ENCODE results near the gene TMEM225B.

TMEM225B gene

GRCh38 chr7:99588868-99589267, 9.2 kb upstream of the TMEM225B start:
- DNase-seq (ENCODE audit: low read depth in 1 of 2, low spot score in 1 of 2), result no peak
- in situ Hi-C loops (cut with HindIII; ENCODE audit: low pct_unique_long_range_greater_than_20kb, low sequenced_read_pairs), result no loop called here
- no peak for TF ChIP-seq JUND (IDR thresholded peaks at IDR 0.05; ENCODE audit: low read depth)

- no peak for DNase-seq (ENCODE audit: low read depth in 1 of 2, low spot score in 1 of 2)
- in situ Hi-C loops (cut with HindIII; ENCODE audit: low pct_unique_long_range_greater_than_20kb, low sequenced_read_pairs), result no loop called here
- no peak for TF ChIP-seq JUND (IDR thresholded peaks at IDR 0.05; ENCODE audit: low read depth)
Measured at GRCh38 chr7:99594948-99595745, 2.9 kb upstream of the TMEM225B start.

GRCh38 chr7:99596408-99596955, 1.6 kb upstream of the TMEM225B start:
- no peak for TF ChIP-seq JUND (IDR thresholded peaks at IDR 0.05; ENCODE audit: low read depth)
- in situ Hi-C loops (cut with HindIII; ENCODE audit: low pct_unique_long_range_greater_than_20kb, low sequenced_read_pairs), result no loop called here
- no peak for DNase-seq (ENCODE audit: low read depth in 1 of 2, low spot score in 1 of 2)

DNA sequence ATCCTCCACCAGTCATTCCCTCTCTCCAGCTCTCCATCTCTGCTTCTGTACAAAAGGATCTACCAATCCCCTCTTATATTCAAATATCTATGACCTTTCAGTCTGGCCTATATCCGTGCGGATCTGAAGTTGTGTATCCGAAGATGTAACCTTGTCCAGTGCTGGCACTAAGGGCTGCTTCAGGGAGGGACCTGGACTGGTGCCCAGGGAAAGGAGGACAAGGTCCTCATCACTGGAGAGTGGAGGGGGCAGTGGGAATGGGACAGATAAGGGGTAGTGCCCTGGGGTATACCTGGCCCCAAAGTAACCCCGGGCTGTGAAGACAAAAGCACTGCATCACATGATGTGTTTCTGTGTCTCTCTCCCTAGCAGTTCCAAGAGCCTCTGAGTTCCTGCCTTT, 1.8 kb downstream of the TMEM225B start:
- TF ChIP-seq JUND (IDR thresholded peaks at IDR 0.05; ENCODE audit: low read depth), result no peak
- no peak for DNase-seq (ENCODE audit: low read depth in 1 of 2, low spot score in 1 of 2)
- in situ Hi-C loops (cut with HindIII; ENCODE audit: low pct_unique_long_range_greater_than_20kb, low sequenced_read_pairs), result no loop called here

- no peak for DNase-seq (ENCODE audit: low read depth in 1 of 2, low spot score in 1 of 2)
- in situ Hi-C loops (cut with HindIII; ENCODE audit: low pct_unique_long_range_greater_than_20kb, low sequenced_read_pairs), result no loop called here
- no peak for TF ChIP-seq JUND (IDR thresholded peaks at IDR 0.05; ENCODE audit: low read depth)
Measured at GRCh38 chr7:99601656-99602310, 3.7 kb downstream of the TMEM225B start.

DNA sequence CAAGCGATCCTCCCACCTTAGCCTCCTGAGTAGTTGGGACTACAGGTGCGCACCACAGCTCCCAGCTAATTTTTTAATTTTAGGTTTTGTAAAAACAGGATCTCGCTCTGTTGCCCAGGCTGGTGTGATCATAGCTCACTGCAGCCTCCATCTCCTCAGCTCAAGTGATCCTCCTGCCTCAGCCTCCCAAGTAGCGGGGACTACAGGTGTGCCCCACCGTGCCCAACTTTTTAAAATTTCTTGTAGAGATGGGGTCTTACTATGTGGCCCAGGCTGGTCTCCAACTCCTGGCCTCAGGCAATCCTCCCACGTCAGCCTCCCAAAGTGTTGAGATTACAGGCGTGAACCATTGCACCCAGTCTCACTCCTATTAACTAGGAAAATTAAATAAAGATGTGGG, 7.5 kb downstream of the TMEM225B start:
- no peak for TF ChIP-seq JUND (IDR thresholded peaks at IDR 0.05; ENCODE audit: low read depth)
- DNase-seq (ENCODE audit: low read depth in 1 of 2, low spot score in 1 of 2), result no peak
- in situ Hi-C loops (cut with HindIII; ENCODE audit: low pct_unique_long_range_greater_than_20kb, low sequenced_read_pairs), result no loop called here

GRCh38 chr7:99606531-99606930, 8.5 kb downstream of the TMEM225B start:
- in situ Hi-C loops (cut with HindIII; ENCODE audit: low pct_unique_long_range_greater_than_20kb, low sequenced_read_pairs), result no loop called here
- no peak for TF ChIP-seq JUND (IDR thresholded peaks at IDR 0.05; ENCODE audit: low read depth)
- DNase-seq (ENCODE audit: low read depth in 1 of 2, low spot score in 1 of 2), result no peak

GRCh38 chr7:99607548-99607947, 9.5 kb downstream of the TMEM225B start:
- no peak for DNase-seq (ENCODE audit: low read depth in 1 of 2, low spot score in 1 of 2)
- TF ChIP-seq JUND (IDR thresholded peaks at IDR 0.05; ENCODE audit: low read depth), result no peak
- in situ Hi-C loops (cut with HindIII; ENCODE audit: low pct_unique_long_range_greater_than_20kb, low sequenced_read_pairs), result no loop called here

GRCh38 chr7:99614495-99614894, 16.4 kb downstream of the TMEM225B start:
- DNase-seq (ENCODE audit: low read depth in 1 of 2, low spot score in 1 of 2), result no peak
- in situ Hi-C loops (cut with HindIII; ENCODE audit: low pct_unique_long_range_greater_than_20kb, low sequenced_read_pairs), result no loop called here
- TF ChIP-seq JUND (IDR thresholded peaks at IDR 0.05; ENCODE audit: low read depth), result no peak

GRCh38 chr7:99615989-99616358, 17.9 kb downstream of the TMEM225B start:
- TF ChIP-seq JUND (IDR thresholded peaks at IDR 0.05; ENCODE audit: low read depth), result no peak
- in situ Hi-C loops (cut with HindIII; ENCODE audit: low pct_unique_long_range_greater_than_20kb, low sequenced_read_pairs), result no loop called here
- no peak for DNase-seq (ENCODE audit: low read depth in 1 of 2, low spot score in 1 of 2)

GRCh38 chr7:99616359-99617191, 18.5 kb downstream of the TMEM225B start, which contains the start of gene ZSCAN25:
Gene ZSCAN25 (plus strand): TSS chr7:99616946. CDS start chr7:99619607, 2,661 bp downstream.
- TF ChIP-seq JUND (IDR thresholded peaks at IDR 0.05; ENCODE audit: low read depth), result no peak
- DNase-seq (ENCODE audit: low read depth in 1 of 2, low spot score in 1 of 2), result peak; percentile 72 to 92
- in situ Hi-C loops (cut with HindIII; ENCODE audit: low pct_unique_long_range_greater_than_20kb, low sequenced_read_pairs), result no loop called here

- in situ Hi-C loops (cut with HindIII; ENCODE audit: low pct_unique_long_range_greater_than_20kb, low sequenced_read_pairs), result no loop called here
Measured at GRCh38 chr7:99617192-99617781, 19.2 kb downstream of the TMEM225B start.

More at GRCh38 chr7:99617192-99617781, 19.2 kb downstream of the TMEM225B start:
- no peak for TF ChIP-seq JUND (IDR thresholded peaks at IDR 0.05; ENCODE audit: low read depth)
- DNase-seq (ENCODE audit: low read depth in 1 of 2, low spot score in 1 of 2), result no peak

Measured in T47D (cell line).